Measurements from ENCODE around the gene SYNDIG1. TPM values are rescaled to one million over a fixed set of nuclear protein-coding genes. Genes with fewer than 3 reads are reported as not detected.

Gene SYNDIG1
- total RNA-seq, 1 experiment from 2014 or later, result 5.4 TPM

- no peak for DNase-seq
- Mint-ChIP-seq H3K4me3 (no peak overlapping the region), H3K27me3 (ENCODE audit: low read depth) (peaks cover 2% of the 10 kb centered on the region), H3K9me3 (no peaks in the 10 kb centered on the region), H3K4me1 (peaks cover 9 to 10% of the 10 kb centered on the region in 2 experiments), H3K27ac (peak overlapping the region in 1 of 3 experiments; percentile 25; a peak in 1 of 7 replicates), H3K36me3 (ENCODE audit: insufficient read depth in 1 of 3, low read depth in 3 of 3) (no peaks in the 10 kb centered on the region)
- no peak overlapping the region for H2AFZ ChIP-seq (ENCODE audit: low read length)
- H4K91ac ChIP-seq (ENCODE audit: insufficient read length, low read depth, low read length), result no peak overlapping the region
- no peaks in the 10 kb centered on the region for H3K9me3 ChIP-seq (ENCODE audit: control insufficient read depth, low read depth, low read length)
- H3K23me2 ChIP-seq (ENCODE audit: insufficient read length, low read depth, low read length, poor library complexity, severe bottlenecking), result no peaks in the 10 kb centered on the region
- no peak for TF ChIP-seq CTCF (conservative IDR thresholded peaks at IDR 0.05)
- no peak overlapping the region for H4K5ac ChIP-seq (ENCODE audit: insufficient read length, low read depth, low read length)
- no peak overlapping the region for H2BK120ac ChIP-seq (ENCODE audit: low read depth, low read length, poor library complexity, severe bottlenecking)
- no peak overlapping the region for H2BK15ac ChIP-seq (ENCODE audit: low read depth, low read length)
- no peaks in the 10 kb centered on the region for H3K79me1 ChIP-seq (ENCODE audit: insufficient read depth, low read depth, low read length, poor library complexity, severe bottlenecking)
- 0 out of 2 replicates have a peak, but pooled peaks cover under 1% of the 10 kb centered on the region for H3K4me1 ChIP-seq (ENCODE audit: insufficient read depth, low read length)
- no peaks in the 10 kb centered on the region for H3K27me3 ChIP-seq (ENCODE audit: insufficient read depth, low read length)
- WGBS (ENCODE audit: extremely low coverage, insufficient read length, low lambda C conversion rate), result no CpG with 5 or more reads among the region's 8 CpGs
- no peak overlapping the region for H2BK20ac ChIP-seq (ENCODE audit: low read depth, low read length, poor library complexity, severe bottlenecking)
- H3K9ac ChIP-seq (ENCODE audit: extremely low read depth, insufficient read length, low read length), result no peak overlapping the region
- no peaks in the 10 kb centered on the region for H4K20me1 ChIP-seq (ENCODE audit: control insufficient read depth, insufficient read depth, insufficient read length)
- H3K4ac ChIP-seq (ENCODE audit: low read depth, low read length), result no peak overlapping the region
- H3K18ac ChIP-seq (ENCODE audit: insufficient read length, low read depth, low read length), result no peak overlapping the region
- H3K4me2 ChIP-seq (ENCODE audit: insufficient read depth, insufficient read length, low read length), result no peak overlapping the region
- no peak overlapping the region for H3K56ac ChIP-seq (ENCODE audit: insufficient read length, low read depth, low read length)
- no peak overlapping the region for H3K14ac ChIP-seq (ENCODE audit: insufficient read depth, low read length)
- H3T11ph ChIP-seq (ENCODE audit: low read length), result no peak overlapping the region
- no peak overlapping the region for H4K8ac ChIP-seq (replicated peaks; ENCODE audit: insufficient read length, low read depth, low read length)
- H2AK5ac ChIP-seq (ENCODE audit: insufficient read length, low read length), result no peak overlapping the region
- no peak overlapping the region for H3K23ac ChIP-seq (ENCODE audit: insufficient read length, low read depth, low read length)
- H3K27ac ChIP-seq (ENCODE audit: insufficient read length, low read depth, low read length), result no peak overlapping the region
- no peaks in the 10 kb centered on the region for H3K79me2 ChIP-seq (ENCODE audit: insufficient read depth, low read length)
- no peak overlapping the region for H2BK5ac ChIP-seq (ENCODE audit: insufficient read length, low read length)
- no peak overlapping the region for H2BK12ac ChIP-seq (ENCODE audit: insufficient read length, low read depth, low read length)
These were observed 32.0 kb upstream of the SYNDIG1 start for GRCh38 chr20:24437196-24438082.
